ENCODE results near the gene KIFBP.
A peak's percentile ranks its signal among the peaks of the same experiment; 100 is the strongest.
"Not testable (repeated sequence)": the region's sequence is repeated elsewhere in the genome, so short reads cannot be mapped to it uniquely, and the experiment has no call there.

The KIFBP gene

DNA sequence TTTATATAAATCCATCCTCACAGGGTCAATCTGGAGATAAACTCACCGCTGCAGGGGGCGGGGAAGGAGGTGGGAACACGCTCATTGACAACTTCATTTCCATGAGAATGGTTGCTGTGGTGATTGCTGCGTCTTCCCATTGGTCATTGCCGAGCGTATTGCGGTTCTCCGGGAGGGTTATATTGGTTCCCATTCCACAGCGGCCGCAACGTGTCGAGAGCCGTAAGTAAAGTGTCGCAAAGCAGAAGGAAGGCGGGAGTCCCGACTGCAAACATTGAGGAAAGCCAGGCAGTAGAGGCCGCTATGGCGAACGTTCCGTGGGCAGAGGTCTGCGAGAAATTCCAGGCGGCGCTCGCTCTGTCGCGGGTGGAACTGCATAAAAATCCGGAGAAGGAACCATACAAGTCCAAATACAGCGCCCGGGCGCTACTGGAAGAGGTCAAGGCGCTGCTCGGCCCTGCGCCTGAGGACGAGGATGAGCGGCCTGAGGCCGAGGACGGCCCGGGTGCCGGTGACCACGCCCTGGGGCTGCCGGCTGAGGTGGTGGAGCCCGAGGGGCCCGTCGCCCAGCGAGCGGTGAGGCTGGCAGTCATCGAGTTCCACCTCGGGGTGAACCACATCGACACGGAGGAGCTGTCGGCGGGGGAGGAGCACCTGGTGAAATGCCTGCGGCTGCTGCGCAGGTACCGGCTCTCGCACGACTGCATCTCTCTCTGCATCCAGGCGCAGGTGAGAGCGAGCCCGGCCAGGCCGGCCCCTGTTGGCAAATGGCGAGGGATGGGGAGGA is at the start of gene KIFBP:
Gene KIFBP, plus strand, starts transcription at position 274 of the 787 bp plus-strand sequence. Its CDS starts 30 bp downstream, at position 304.
- DNase-seq = peak; percentile 98

- no peak for DNase-seq
These were observed 49.7 kb upstream of the KIFBP start for GRCh38 chr10:68938884-68939283.

GRCh38 chr10:68940917-68941316 is 47.7 kb upstream of the KIFBP start:
- DNase-seq = not testable (repeated sequence)

GRCh38 chr10:68950598-68950997 is 38.0 kb upstream of the KIFBP start:
- DNase-seq = no peak

DNA sequence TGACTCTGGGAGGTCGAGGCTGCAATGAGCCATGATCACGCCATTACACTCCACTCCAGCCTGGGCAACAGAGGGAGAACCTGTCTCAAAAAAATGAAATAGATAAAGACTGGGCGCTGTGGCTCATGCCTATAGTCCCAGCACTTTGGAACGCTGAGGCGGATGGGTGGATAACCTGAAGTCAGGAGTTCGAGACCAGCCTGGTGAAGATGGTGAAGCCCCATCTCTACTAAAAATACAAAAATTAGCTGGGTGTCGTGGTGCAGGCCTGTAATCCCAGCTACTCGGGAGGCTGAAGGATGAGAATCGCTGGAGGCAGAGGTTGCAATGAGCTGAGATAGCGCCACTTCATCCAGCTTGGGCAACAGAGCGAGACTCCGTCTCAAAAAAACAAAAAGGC is 33.7 kb upstream of the KIFBP start:
- no peak for DNase-seq

DNA sequence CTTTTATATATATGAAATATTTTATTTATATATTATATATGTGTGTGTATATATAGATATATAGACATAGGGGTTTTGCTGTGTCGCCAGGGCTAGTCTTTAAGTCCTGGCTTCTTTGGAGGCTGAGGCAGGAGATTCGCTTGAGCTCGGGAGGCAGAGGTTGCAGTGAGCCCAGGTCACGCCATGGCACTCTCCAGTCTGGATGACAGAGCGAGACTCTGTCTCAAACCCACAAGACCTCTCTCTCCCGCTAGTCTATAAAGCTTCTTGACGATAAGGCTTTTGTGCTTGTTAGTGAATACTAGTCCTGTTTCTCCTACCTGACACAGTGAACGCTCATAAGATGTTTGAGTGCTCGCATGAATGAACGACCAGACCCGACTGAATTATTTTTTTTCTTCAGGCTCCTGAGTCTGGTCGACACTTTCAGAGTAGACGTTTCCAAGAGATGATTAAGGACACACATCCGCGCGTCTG is 33.2 kb upstream of the KIFBP start:
- no peak for DNase-seq

GRCh38 chr10:68955832-68956532 is 32.6 kb upstream of the KIFBP start, which contains the start of gene DDX21:
TSS of gene DDX21 (plus strand) at chr10:68956170. CDS start at chr10:68956226, 56 bp downstream.
- DNase-seq = peak; percentile 95

GRCh38 chr10:68957284-68957615 is 31.4 kb upstream of the KIFBP start:
- DNase-seq = no peak

GRCh38 chr10:68957654-68958053 is 30.9 kb upstream of the KIFBP start:
- DNase-seq = no peak

- DNase-seq = no peak
These were observed 28.7 kb upstream of the KIFBP start for GRCh38 chr10:68959695-68960527.

GRCh38 chr10:68963151-68963550 is 25.5 kb upstream of the KIFBP start:
- DNase-seq = no peak

DNA sequence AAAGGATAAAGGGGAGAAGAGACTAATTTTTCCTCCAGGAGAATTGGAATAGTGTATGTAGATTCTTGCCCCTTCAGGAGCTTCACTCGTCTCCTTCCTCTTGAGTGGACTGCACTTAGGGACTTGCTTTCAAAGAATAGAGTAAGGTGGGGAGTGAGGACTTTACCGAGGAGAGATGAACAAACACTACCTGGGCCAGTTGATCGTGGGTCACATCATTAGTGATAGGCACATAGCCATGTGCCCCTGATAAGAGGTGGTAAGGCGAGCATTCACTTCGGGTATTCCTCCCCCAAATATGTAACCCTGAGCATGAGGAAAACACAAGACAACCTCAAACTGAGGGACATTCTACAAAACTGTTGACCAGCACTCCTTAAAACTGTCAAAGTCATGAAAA is 14.6 kb upstream of the KIFBP start:
- DNase-seq = no peak

GRCh38 chr10:68975936-68976473 is 12.6 kb upstream of the KIFBP start:
- not testable (repeated sequence) for DNase-seq

DNA sequence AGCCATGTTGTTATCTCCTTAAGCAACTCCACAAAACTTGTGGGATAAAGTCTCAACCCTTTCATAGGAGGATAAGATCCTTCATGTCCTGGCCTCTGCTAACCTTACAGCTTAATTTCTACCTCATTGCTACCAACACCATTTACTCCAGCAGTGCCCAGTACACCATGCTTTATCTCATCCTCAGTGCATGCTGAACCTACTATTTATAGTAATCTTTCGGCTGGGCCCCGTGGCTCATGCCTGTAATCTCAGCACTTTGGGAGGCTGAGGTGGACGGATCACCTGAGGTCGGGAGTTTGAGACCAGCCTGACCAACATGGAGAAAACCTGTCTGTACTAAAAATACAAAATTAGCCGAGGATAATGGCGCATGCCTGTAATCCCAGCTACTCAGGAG is 8.9 kb upstream of the KIFBP start:
- not testable (repeated sequence) for DNase-seq

GRCh38 chr10:68981074-68981473 is 7.5 kb upstream of the KIFBP start:
- no peak for DNase-seq

- DNase-seq = no peak
These were observed 6.2 kb upstream of the KIFBP start for GRCh38 chr10:68982389-68982788.

GRCh38 chr10:68987611-68988010 is 992 bp upstream of the KIFBP start:
- DNase-seq = no peak

DNA sequence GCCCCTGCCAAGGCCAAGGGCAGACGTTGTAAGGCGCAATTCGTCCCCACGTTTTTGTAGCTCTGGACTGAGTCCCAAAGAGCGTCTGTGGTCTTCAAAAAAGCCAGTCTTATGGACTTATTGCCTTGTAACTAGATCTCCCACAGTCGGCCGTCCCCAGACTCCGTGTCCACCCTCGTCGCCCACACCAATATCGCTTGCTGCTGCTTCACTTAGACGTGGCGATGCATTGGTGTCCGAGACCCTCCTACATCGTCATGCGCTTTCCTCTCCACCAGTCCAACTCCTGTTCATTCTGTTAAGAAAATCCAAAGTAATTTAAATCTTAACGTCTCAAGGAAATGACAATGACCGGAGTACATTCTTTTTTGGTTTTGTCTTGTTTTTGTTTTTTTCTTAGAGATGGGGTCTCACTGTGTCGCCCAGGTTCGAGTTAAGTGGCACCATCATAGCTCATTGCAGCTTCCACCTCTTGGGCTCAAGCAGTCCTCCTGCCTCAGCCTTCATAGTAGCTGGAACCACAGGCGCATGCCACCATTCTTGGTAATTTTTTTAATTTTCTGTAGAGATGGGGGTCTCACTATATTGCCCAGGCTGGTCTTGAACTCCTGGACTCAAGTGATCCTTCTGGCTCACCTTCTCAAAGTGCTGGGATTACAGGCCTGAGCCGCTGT is 851 bp downstream of the KIFBP start:
- no peak for DNase-seq

- DNase-seq = no peak
These were observed 4.2 kb downstream of the KIFBP start for GRCh38 chr10:68992636-68993440.

DNA sequence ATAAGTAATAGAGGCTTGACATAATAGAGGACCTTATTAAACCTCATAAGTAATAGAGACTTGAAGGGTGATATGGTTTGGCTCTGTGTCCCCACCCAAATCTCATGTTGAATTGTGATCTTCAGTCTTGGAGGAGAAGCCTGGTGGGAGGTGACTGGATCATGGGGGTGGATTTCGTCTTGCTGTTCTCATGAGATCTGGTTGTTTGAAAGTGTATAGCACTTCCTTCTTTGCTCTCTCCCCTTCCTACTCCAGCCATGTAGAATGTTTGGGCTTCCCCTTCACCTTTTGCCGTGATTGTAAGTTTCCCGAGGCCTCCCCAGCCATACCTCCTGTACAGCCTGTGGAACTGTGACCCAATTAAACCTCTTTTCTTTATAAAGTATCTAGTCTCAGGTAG is 8.6 kb downstream of the KIFBP start:
- DNase-seq = no peak

- DNase-seq = no peak
These were observed 16.2 kb downstream of the KIFBP start for GRCh38 chr10:69004821-69005220.

Measured in islet precursor cell (in vitro differentiated cells).